CD4-positive, alpha-beta T cell treated with Interleukin-17A for 1 hour (primary cell): ENCODE measurements around the gene OR10A7.
A peak's percentile ranks its signal among the peaks of the same experiment; 100 is the strongest.
"Not testable (repeated sequence)": the region's sequence is repeated elsewhere in the genome, so short reads cannot be mapped to it uniquely, and the experiment has no call there.

Experiments
- DNase-seq: peaks from one replicate; pipeline ENCODE4 v3.0.0-alpha.2; 2020

Gene OR10A7, protein sequence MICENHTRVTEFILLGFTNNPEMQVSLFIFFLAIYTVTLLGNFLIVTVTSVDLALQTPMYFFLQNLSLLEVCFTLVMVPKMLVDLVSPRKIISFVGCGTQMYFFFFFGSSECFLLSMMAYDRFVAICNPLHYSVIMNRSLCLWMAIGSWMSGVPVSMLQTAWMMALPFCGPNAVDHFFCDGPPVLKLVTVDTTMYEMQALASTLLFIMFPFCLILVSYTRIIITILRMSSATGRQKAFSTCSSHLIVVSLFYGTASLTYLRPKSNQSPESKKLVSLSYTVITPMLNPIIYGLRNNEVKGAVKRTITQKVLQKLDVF

DNA sequence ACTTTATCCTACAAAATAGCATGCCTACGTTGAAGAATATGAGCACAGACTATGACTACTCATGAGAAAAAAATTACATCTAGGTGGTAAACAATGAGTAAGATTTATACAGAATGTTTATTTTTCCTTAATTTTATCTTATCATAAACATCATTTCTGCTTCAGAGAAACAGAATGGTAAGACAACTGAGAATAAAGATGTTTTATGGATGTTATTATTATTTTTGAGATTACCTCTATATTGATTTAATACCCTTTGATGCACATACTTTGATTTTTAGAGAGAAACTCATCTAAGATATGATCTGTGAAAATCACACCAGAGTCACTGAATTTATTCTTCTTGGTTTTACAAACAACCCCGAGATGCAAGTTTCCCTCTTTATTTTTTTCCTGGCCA lies at the start of gene OR10A7:
TSS of gene OR10A7 (plus strand) at position 301 of the 400 bp plus-strand sequence. CDS start at position 301, 0 bp downstream.
- no peak for DNase-seq

DNA sequence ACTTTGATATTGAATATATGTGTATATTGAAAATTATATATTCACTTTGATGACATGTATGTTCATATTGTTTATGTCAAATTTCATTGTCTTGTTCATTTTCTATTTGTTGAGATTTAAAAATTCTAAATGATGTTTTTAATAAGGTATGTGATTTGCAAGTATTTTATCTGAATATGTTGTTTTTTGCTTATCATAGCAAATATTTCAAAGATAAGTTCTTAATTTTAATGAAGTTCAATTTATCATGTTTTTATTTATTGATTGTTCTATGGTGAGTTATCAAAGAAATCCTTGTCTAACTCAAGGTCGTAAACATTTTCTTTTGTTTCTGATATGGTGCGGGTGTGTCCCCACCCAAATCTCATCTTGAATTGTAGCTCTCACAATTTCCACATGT lies 49.4 kb upstream of the OR10A7 start:
- no peak for DNase-seq

DNA sequence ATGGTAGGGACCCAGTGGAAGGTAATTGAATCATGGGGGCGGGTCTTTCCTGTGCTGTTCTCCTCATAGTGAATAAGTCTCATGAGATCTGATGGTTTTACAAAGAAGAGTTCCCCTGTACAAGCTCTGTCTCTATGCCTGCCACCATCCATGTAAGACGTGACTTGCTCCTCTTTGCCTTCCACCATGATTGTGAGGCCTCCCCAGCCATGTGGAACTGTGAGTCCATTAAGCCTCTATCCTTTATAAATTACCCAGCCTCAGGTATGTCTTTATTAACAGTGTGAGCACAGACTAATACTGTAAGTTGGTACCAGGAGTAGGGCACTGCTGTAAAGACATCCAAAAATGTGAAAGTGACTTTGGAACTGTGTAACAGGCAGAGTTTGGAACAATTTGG lies 49.0 kb upstream of the OR10A7 start:
- DNase-seq = not testable (repeated sequence)

DNA sequence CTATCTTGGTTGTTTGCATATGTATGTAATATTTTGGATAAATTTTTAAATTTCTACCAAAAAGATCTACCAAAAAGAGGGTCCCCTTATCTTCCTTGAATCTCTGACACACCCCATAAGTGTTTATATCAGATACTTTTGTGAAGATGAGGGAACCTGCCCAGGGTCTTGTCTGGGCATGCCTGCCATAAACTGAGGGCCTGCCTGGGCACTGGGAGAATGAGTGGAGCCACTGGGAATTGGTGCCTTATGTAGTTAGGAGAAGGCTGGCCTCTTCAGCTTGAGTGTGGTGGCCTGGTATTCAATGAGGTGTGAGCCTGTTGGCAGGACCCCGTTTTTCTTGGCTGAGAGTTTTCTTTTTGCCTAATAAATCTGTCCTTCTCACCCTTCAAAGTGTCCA lies 48.1 kb upstream of the OR10A7 start:
- no peak for DNase-seq

DNA sequence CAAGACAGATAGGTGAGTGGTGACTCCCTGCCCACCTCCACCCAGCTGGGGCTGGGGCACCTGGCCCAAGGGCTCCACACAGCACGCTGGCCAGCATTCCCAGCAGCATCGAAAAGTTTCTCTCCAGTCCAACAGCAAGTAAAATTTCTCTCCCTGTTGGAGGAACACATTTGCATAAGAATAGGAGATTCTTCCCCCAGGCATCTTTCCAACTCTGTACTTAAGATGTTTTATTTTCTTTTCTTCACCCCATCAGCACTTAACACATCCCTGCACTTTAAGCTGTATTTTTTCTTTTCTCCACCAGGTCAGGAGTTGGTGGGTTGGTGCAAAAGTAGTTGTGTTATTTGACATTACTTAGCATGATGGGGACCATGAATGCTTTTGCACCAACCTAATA lies 47.4 kb upstream of the OR10A7 start:
- no peak for DNase-seq

DNA sequence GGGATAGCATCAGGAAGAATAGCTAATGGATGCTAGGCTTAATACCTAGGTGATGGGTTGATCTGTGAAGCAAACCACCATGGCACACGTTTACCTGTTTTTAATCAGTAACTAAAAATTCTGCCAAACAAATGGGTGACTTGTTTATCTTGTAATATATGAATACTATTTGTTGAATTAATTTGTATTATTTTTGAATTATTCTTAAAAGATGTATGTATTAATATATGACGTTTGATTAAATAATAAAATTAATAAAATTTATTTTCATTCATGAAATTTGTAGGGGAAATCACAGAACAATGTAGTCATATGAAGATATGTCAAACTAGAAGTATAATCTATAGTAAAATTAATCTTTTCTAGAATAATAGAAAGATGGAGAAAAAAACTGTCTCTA lies 32.3 kb upstream of the OR10A7 start:
- DNase-seq = no peak

DNA sequence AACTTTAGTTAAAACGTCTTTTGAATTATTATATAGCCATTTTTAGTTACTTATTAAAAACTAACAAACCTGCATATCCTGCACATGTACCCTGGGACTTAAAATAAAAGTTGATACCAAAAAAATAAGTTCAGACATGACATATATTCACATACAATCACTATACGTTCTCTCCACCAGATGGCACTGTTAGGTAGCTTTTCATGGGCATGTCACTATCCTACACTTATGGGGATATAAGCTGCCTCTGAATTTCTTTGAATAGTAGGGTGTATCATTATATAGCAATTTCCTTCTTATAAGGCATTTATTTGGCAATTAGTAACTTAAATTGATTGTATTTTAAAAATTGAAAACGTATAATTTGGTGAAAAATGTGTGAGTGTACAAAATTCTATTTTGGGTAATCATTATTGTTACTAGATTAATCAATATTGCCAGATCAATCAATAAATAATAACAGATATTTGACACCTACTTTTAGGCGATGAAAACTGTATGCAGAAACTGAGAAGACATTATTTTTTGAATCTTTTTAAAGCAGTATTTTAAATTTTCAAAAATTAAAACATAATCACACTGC lies 31.8 kb upstream of the OR10A7 start:
- DNase-seq = peak; percentile 75

DNA sequence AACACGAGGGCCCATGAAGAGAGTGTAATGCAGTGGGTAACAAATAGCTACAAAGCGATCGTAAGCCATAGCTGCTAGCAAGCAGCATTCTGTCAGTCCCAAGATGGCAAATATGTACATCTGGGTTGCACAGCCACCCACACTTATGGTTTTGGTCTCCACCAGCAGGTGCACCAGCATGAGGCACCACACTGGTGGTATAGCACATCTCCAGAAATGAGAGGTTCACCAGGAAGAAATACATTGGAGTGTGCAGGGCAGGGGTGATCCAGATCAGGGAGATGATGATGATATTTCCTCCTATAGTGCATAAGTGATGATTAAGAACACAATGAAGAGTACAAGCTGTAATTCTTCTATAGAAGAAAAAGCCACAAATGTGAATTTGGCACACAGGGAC lies 26.4 kb upstream of the OR10A7 start:
- no peak for DNase-seq

DNA sequence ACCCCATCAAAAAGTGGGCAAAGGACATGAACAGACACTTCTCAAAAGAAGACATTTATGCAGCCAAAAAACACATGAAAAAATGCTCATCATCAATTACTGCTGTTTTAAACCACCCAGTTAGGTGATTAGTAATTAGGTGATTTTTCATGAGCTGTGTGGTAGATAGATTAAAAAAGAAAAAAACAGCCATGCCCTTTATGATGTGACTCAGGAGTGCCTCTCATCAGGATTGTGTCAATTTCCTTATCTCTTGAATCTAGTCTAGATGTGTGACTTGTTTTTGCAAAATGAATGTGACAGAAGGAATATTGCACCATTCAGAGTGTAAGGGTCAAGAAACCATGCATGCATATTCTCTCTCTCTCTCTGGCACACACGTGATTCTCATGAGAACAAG lies 5.7 kb downstream of the OR10A7 start:
- no peak for DNase-seq

DNA sequence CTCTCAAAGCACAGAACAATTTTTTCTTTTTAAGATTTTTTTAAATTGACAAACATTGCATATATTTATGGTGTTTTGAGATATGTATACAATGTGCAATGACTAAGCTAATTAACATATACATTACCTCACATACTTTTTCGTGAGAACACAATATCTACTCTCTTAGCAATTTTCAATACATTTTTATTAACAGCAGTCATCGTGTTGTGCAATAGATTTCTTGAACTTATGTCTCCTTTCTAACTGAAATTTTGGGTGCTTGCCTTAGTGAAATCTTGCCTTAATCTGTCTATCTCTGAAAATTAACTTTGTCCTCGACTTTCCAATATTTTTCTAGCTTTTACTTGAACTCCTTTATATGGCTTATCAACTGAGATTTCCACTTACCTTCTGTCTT lies 6.8 kb downstream of the OR10A7 start:
- DNase-seq = no peak

DNA sequence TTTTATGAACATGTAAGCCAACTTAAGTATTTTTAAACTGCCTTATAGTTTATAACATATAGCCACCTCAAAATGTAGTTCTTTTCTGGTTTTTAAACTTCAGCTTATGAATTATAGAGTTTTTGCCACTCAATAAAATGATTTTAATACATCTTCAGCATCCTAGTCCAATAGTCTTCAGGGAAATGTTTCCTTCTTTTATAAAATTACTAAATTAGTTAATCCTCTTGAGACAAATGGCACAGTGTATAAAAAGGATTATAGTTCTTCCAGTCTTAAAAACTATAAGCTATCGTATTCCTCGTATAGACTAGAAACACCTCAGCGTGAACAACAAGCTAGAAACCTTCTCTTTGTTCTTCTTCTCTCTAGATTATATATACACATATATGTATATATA lies 23.5 kb downstream of the OR10A7 start, which contains the start of gene OR6C74:
TSS of gene OR6C74 (plus strand) at position 301 of the 400 bp plus-strand sequence. CDS start 2,679 bp downstream, outside the sequence.
- no peak for DNase-seq

DNA sequence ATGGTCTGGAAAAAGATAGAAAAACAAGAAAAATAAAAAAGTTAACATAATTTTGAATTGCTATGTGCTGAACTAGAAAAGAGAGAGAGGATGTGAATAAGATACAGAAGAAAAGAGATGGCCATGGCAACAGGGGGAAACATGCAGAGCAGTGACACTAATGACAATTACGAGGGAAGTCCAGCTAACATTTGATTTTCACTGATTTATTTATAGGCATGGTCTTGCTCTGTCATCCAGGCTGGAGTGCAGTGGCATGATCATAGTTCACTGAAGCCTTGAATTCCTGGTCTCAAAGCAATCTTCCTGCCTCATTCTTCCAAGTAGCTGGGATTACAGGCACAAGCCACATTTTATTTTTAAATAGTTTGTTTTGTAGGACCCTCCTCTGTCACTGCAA lies 25.3 kb downstream of the OR10A7 start:
- DNase-seq = no peak

DNA sequence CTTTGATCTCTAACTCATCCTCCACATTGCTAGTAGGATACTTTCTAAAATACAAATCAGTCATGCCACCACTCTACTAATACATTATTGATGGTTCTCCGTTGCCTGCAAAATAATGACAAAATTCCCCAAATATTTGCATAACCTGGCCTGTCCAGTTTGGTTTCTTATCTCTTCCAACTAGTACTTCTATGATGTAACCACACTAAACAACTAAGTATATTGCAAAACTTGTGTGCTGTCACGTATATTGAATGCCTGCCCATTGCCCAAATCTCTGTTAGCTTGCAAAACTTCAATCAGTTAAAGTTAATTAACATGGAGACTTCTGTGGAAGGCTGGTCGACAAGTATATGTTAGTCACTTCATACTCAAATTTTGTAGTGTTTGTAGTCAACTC lies 30.1 kb downstream of the OR10A7 start:
- DNase-seq = no peak

DNA sequence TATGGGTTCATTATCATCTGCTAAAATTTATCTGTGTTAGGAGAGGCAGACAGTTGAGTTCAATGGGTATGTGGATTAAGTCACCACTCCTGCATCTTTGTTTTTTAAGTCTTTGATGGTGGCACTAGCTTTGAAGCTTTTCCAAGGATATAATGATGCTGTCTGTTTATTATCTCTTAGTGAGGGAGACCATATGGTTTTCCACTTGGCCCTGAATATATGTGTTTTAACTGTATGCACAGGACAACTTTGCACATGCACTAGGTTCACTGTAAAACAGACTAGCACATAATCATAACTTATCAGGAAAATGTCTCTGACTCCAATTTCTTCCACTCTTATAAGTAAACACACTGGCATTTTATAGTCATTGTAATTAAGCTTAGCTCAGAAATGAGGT lies 32.5 kb downstream of the OR10A7 start:
- DNase-seq = no peak

DNA sequence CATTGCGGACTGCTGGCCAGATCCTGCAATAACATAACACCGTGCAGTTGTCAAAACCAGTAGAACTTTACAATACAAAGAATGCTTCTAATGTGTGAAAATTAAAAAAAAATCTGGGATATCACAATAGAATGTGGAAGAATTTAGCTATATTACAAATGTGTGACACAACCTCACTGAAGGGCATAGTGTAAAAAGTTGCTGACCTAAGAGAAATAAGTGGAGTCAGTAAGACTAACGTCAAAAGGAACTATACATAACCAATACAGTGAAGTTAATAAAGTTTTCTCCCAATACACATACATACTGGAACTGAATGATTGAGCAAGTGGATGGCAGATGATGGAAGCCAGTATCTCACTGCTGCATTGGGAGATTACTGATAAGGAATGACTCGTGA lies 36.0 kb downstream of the OR10A7 start:
- no peak for DNase-seq

DNA sequence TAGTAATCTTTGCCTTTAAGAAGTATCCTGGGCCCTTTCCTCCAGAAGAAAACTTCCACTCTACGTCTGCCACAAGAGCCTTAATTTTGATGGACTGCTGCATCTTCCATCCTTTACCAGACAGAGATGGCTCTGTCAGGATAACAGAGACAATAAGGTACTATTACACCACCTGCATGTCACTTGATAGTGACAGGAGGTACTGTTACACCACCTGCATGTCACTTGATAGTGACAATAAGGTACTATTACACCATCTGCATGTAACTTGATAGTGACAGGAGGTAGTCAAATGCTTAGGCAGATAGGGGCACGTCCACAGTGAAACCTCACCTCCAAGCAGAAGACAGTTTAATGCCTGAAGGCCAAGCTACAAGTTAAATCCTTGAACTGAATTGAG lies 37.5 kb downstream of the OR10A7 start:
- no peak for DNase-seq
